ENCODE results near the gene CD59.
"Not testable (repeated sequence)": the region's sequence is repeated elsewhere in the genome, so short reads cannot be mapped to it uniquely, and the experiment has no call there.

CD59 gene

GRCh38 chr11:33713151-33713855 lies 22.9 kb downstream of the CD59 start:
- DNase-seq: no peak

- no peak for DNase-seq
Observed at GRCh38 chr11:33712436-33712835, 23.8 kb downstream of the CD59 start.

GRCh38 chr11:33709466-33709865 lies 26.8 kb downstream of the CD59 start:
- no peak for DNase-seq

GRCh38 chr11:33708985-33709384 lies 27.2 kb downstream of the CD59 start:
- no peak for DNase-seq

- DNase-seq: not testable (repeated sequence)
Observed at GRCh38 chr11:33707831-33708230, 28.4 kb downstream of the CD59 start.

GRCh38 chr11:33706966-33707365 lies 29.3 kb downstream of the CD59 start:
- no peak for DNase-seq

GRCh38 chr11:33706546-33706945 lies 29.7 kb downstream of the CD59 start:
- DNase-seq: no peak

- no peak for DNase-seq
Observed at GRCh38 chr11:33704240-33705002, 31.8 kb downstream of the CD59 start.

GRCh38 chr11:33703788-33704187 lies 32.4 kb downstream of the CD59 start:
- DNase-seq: no peak

- DNase-seq: peak; percentile 40
Observed at GRCh38 chr11:33703234-33703633, 33.0 kb downstream of the CD59 start.

- peak; percentile 62 for DNase-seq
Observed at GRCh38 chr11:33701302-33702230, 34.7 kb downstream of the CD59 start.

GRCh38 chr11:33700502-33701271 lies 35.5 kb downstream of the CD59 start, which contains the start of gene C11orf91:
Gene C11orf91 (minus strand): TSS chr11:33700826. CDS start chr11:33700740, 86 bp downstream.
- peak; percentile 97 for DNase-seq

GRCh38 chr11:33700063-33700501 lies 36.1 kb downstream of the CD59 start:
- no peak for DNase-seq

- DNase-seq: no peak
Observed at GRCh38 chr11:33699515-33700062, 36.6 kb downstream of the CD59 start.

- DNase-seq: no peak
Observed at GRCh38 chr11:33698921-33699320, 37.3 kb downstream of the CD59 start.

GRCh38 chr11:33697997-33698396 lies 38.2 kb downstream of the CD59 start:
- no peak for DNase-seq

GRCh38 chr11:33696931-33697638 lies 39.1 kb downstream of the CD59 start:
- no peak for DNase-seq

GRCh38 chr11:33696411-33696810 lies 39.8 kb downstream of the CD59 start:
- no peak for DNase-seq

GRCh38 chr11:33695051-33695566 lies 41.1 kb downstream of the CD59 start:
- DNase-seq: no peak

GRCh38 chr11:33694346-33695050 lies 41.7 kb downstream of the CD59 start:
- DNase-seq: peak; percentile 53

Data from suppressor macrophage treated with lipopolysaccharide for 4 hours (primary cell).